HepG2 (cell line): ENCODE data around the gene GSK3B.

Experiments used
- HNRNPLL ChIP-seq: fragments of 200-400 bp; formaldehyde crosslinking; IDR thresholded peaks from 2 replicates; pipeline ENCODE4 v1.6.1; 2017; ENCODE audit warnings: mild to moderate bottlenecking, low read depth, low read length; ENCODE audit not compliant: poor library complexity, severe bottlenecking
- JUN ChIP-seq: sonication (generic); formaldehyde crosslinking; IDR thresholded peaks from 2 replicates; pipeline ENCODE4 v1.4.0; 2020; ENCODE audit warnings: mild to moderate bottlenecking, missing genetic modification reagents
- MTA3 ChIP-seq: sonication (generic); formaldehyde crosslinking; IDR thresholded peaks from 2 replicates; pipeline ENCODE4 v1.4.0; 2020; ENCODE audit warnings: missing genetic modification reagents
- TF ChIP-seq, protein P1 (sequence below): sonication (generic); formaldehyde crosslinking; IDR thresholded peaks from 2 replicates; pipeline ENCODE4 v1.4.0; 2020; ENCODE audit warnings: missing genetic modification reagents

DNA sequence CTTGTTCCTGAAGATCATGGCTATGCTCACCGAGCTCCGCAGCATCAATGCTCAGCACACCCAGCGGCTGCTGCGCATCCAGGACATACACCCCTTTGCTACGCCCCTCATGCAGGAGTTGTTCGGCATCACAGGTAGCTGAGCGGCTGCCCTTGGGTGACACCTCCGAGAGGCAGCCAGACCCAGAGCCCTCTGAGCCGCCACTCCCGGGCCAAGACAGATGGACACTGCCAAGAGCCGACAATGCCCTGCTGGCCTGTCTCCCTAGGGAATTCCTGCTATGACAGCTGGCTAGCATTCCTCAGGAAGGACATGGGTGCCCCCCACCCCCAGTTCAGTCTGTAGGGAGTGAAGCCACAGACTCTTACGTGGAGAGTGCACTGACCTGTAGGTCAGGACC, 277.2 kb downstream of the GSK3B start:
- TF ChIP-seq, protein P1, sequence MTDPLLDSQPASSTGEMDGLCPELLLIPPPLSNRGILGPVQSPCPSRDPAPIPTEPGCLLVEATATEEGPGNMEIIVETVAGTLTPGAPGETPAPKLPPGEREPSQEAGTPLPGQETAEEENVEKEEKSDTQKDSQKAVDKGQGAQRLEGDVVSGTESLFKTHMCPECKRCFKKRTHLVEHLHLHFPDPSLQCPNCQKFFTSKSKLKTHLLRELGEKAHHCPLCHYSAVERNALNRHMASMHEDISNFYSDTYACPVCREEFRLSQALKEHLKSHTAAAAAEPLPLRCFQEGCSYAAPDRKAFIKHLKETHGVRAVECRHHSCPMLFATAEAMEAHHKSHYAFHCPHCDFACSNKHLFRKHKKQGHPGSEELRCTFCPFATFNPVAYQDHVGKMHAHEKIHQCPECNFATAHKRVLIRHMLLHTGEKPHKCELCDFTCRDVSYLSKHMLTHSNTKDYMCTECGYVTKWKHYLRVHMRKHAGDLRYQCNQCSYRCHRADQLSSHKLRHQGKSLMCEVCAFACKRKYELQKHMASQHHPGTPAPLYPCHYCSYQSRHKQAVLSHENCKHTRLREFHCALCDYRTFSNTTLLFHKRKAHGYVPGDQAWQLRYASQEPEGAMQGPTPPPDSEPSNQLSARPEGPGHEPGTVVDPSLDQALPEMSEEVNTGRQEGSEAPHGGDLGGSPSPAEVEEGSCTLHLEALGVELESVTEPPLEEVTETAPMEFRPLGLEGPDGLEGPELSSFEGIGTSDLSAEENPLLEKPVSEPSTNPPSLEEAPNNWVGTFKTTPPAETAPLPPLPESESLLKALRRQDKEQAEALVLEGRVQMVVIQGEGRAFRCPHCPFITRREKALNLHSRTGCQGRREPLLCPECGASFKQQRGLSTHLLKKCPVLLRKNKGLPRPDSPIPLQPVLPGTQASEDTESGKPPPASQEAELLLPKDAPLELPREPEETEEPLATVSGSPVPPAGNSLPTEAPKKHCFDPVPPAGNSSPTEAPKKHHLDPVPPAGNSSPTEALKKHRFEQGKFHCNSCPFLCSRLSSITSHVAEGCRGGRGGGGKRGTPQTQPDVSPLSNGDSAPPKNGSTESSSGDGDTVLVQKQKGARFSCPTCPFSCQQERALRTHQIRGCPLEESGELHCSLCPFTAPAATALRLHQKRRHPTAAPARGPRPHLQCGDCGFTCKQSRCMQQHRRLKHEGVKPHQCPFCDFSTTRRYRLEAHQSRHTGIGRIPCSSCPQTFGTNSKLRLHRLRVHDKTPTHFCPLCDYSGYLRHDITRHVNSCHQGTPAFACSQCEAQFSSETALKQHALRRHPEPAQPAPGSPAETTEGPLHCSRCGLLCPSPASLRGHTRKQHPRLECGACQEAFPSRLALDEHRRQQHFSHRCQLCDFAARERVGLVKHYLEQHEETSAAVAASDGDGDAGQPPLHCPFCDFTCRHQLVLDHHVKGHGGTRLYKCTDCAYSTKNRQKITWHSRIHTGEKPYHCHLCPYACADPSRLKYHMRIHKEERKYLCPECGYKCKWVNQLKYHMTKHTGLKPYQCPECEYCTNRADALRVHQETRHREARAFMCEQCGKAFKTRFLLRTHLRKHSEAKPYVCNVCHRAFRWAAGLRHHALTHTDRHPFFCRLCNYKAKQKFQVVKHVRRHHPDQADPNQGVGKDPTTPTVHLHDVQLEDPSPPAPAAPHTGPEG (CRISPR knock-in tag) = no peak
- TF ChIP-seq HNRNPLL (no peak), MTA3 (CRISPR knock-in tag) (no peak), JUN (no peak)
